Mucosa of descending colon (tissue), 3 donors: ENCODE measurements around the gene ERP27. TPM values are rescaled to one million over a fixed set of nuclear protein-coding genes. Genes with fewer than 3 reads are reported as not detected.

Source experiments
- ATAC-seq: fragments of 200-7000 bp; cut with Tn5 transposase; one replicate; pipeline ENCODE4 v1.9.1; 2020; ENCODE audit warnings: mild to moderate bottlenecking, moderate library complexity
- DNase-seq, 3 donors: peaks; one replicate each; pipeline ENCODE4 v3.0.0-alpha.2; 2020
- H3K36me3 ChIP-seq: fragments of 200-600 bp; one replicate; pipeline ENCODE4 v1.8.0; 2021; ENCODE audit warnings: low read depth, mild to moderate bottlenecking
- H3K4me1 ChIP-seq: fragments of 200-600 bp; one replicate; pipeline ENCODE4 v1.8.0; 2021; ENCODE audit warnings: low read depth, mild to moderate bottlenecking
- H3K4me3 ChIP-seq: fragments of 200-600 bp; one replicate; pipeline ENCODE4 v1.8.0; 2021; ENCODE audit warnings: mild to moderate bottlenecking
- H3K9me3 ChIP-seq: fragments of 200-600 bp; one replicate; pipeline ENCODE4 v1.8.0; 2021; ENCODE audit warnings: mild to moderate bottlenecking
- intact Hi-C, 2 donors: fragments of 100-400 bp; cut with DNase I in 1 of 2; cut with micrococcal nuclease in 1 of 2; formaldehyde crosslinking; loops; one replicate each; pipeline versions ENCODE4 v1.11.0 to v1.11.1; 2022; cut with DNase I, micrococcal nuclease
- total RNA-seq, 3 donors: library from RNA; stranded (reverse); fragmentation: NEBNext Ultra II Directional in 2 of 3; extraction: Animal tissue kit (Norgen Biotek cat#: 25700) in 2 of 3; gene quantifications; one replicate each; pipeline versions ENCODE4 v1.2.1 to v1.2.4, GENCODE V29; 2021 to 2023
- TF ChIP-seq, protein P1 (sequence below): fragments of 200-600 bp; IDR thresholded peaks from one replicate; pipeline ENCODE4 v1.8.0; 2022; ENCODE audit warnings: antibody characterized with exemption, mild to moderate bottlenecking
- donor health status: DM: no; HTN: no; CAD: no; lungs with moderate emphysema.
- donor health status: DM: no; HTN: no; CAD: no.
- donor health status: DM: no; HTN: yes; CAD: no.

The ERP27 gene
- total RNA-seq, 3 donors from 2014 or later, result 1.4 to 5.6 (median 4.1) TPM

- H3K36me3 ChIP-seq, result no peaks in the 10 kb centered on the region
- H3K4me1 ChIP-seq, result no peaks in the 10 kb centered on the region
- TF ChIP-seq, protein P1, sequence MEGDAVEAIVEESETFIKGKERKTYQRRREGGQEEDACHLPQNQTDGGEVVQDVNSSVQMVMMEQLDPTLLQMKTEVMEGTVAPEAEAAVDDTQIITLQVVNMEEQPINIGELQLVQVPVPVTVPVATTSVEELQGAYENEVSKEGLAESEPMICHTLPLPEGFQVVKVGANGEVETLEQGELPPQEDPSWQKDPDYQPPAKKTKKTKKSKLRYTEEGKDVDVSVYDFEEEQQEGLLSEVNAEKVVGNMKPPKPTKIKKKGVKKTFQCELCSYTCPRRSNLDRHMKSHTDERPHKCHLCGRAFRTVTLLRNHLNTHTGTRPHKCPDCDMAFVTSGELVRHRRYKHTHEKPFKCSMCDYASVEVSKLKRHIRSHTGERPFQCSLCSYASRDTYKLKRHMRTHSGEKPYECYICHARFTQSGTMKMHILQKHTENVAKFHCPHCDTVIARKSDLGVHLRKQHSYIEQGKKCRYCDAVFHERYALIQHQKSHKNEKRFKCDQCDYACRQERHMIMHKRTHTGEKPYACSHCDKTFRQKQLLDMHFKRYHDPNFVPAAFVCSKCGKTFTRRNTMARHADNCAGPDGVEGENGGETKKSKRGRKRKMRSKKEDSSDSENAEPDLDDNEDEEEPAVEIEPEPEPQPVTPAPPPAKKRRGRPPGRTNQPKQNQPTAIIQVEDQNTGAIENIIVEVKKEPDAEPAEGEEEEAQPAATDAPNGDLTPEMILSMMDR, result no peak
- ATAC-seq, result no peak
- H3K4me3 ChIP-seq, result no peak overlapping the region
- no peaks in the 10 kb centered on the region for H3K9me3 ChIP-seq
- no peak for DNase-seq
- intact Hi-C loops, result no loop called here
These were observed 34.8 kb downstream of the ERP27 start for GRCh38 chr12:14903386-14904098.

DNA sequence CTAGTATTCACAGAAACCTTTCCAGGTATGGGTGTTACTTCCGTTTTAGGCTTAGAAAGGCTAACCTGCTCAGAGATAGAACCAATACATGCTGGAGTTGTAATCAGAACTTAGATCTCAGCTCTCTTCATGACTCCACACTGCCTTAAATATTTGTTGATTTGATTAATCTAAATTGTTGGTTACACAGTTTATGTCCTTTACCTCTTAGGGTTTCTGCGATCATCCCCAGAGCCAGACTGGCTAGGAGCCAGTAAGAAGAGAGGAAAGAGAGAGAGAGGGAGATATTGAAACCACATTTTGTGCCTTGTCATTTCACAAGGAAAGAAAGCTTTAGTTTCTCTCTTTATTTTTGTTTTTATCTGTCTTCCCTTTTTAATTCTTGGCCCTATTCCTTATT lies 35.9 kb downstream of the ERP27 start:
- TF ChIP-seq, protein P1, result no peak
- no peak for ATAC-seq

GRCh38 chr12:14901228-14901562 lies 37.1 kb downstream of the ERP27 start:
- DNase-seq (no peak), ATAC-seq (no peak)
- no peaks in the 10 kb centered on the region for H3K36me3 ChIP-seq
- TF ChIP-seq, protein P1, result no peak
- no peaks in the 10 kb centered on the region for H3K4me1 ChIP-seq
- intact Hi-C loops, result no loop called here
- H3K4me3 ChIP-seq, result no peak overlapping the region
- no peaks in the 10 kb centered on the region for H3K9me3 ChIP-seq

More for the DNA sequence above, 35.9 kb downstream of the ERP27 start:
- no peaks in the 10 kb centered on the region for H3K9me3 ChIP-seq
- intact Hi-C loops, result no loop called here
- no peaks in the 10 kb centered on the region for H3K4me1 ChIP-seq
- no peak for DNase-seq
- H3K4me3 ChIP-seq, result no peak overlapping the region
- H3K36me3 ChIP-seq, result no peaks in the 10 kb centered on the region

GRCh38 chr12:14900521-14901227 lies 37.7 kb downstream of the ERP27 start:
- TF ChIP-seq, protein P1, result no peak
- H3K36me3 ChIP-seq, result no peaks in the 10 kb centered on the region
- intact Hi-C loops, result no loop called here

DNA sequence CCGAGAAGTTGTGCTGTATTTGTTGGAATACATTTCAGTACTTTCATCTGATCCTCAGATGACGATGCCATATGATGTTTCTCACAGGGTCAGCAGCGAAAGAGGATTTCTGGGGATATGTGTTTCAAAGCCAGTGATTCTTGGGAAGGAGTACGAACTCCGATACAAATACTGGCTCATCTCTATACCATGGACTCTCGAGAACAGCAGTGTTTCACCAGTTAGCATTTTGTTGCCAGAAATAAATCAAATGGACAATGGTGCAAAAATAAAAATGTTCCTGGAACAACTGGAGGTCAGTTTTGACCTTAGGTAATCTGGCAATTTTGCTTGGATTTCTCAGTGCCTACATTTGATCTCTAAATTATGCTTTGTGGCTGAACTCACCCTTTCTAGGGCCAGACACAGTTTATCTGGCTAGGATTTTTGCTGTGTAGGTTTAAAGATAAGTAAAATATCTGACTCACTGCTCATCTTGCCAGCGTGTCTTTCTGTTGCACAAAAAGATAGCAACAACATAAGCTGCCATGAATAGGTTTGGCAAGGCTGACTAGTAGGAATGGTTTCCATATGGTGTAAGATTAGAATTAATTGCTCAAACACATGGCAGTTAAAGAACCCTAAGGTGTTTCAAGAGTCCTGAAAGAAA lies 41.7 kb downstream of the ERP27 start:
- ATAC-seq, result no peak

More at GRCh38 chr12:14900521-14901227, 37.7 kb downstream of the ERP27 start:
- DNase-seq (no peak), ATAC-seq (no peak)
- no peaks in the 10 kb centered on the region for H3K9me3 ChIP-seq
- H3K4me1 ChIP-seq, result no peaks in the 10 kb centered on the region
- H3K4me3 ChIP-seq, result no peak overlapping the region

More for the DNA sequence above, 41.7 kb downstream of the ERP27 start:
- intact Hi-C loops, result no loop called here
- Histone ChIP-seq H3K36me3 (no peaks in the 10 kb centered on the region), H3K4me3 (no peak overlapping the region), H3K4me1 (no peaks in the 10 kb centered on the region), H3K9me3 (no peaks in the 10 kb centered on the region)
- no peak for DNase-seq
- TF ChIP-seq, protein P1, result no peak
